ENCODE data around the gene ARPC1A. TPM values are rescaled to one million over a fixed set of nuclear protein-coding genes. Genes with fewer than 3 reads are reported as not detected.

The ARPC1A gene
- total RNA-seq, 2 experiments from 2014 or later, result 77.9 to 80.4 TPM

DNA sequence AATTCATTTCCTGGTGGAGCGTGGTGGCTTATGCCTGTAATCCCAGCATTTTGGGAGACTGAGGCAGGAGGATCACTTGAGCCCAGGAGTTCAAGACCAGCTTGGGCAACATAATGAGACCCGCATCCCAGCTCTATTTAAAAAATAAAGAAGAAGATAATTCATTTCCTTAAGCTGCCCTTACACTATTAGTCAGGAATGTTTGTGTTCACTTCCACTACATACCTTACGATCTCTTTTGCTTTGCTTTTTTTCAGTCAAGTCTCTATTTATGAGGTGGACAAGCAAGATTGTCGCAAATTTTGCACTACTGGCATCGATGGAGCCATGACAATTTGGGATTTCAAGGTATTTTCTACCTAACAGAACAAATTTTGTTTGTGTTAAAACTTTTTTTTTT is 37.6 kb downstream of the ARPC1A start:
- ChIA-PET CTCF (no interaction called here), POLR2A (interaction anchor here (1.1 kb wide), 1 partner anchor 10 kb away, joined by 4 read pairs; no protein-coding TSS in a partner anchor)

DNA sequence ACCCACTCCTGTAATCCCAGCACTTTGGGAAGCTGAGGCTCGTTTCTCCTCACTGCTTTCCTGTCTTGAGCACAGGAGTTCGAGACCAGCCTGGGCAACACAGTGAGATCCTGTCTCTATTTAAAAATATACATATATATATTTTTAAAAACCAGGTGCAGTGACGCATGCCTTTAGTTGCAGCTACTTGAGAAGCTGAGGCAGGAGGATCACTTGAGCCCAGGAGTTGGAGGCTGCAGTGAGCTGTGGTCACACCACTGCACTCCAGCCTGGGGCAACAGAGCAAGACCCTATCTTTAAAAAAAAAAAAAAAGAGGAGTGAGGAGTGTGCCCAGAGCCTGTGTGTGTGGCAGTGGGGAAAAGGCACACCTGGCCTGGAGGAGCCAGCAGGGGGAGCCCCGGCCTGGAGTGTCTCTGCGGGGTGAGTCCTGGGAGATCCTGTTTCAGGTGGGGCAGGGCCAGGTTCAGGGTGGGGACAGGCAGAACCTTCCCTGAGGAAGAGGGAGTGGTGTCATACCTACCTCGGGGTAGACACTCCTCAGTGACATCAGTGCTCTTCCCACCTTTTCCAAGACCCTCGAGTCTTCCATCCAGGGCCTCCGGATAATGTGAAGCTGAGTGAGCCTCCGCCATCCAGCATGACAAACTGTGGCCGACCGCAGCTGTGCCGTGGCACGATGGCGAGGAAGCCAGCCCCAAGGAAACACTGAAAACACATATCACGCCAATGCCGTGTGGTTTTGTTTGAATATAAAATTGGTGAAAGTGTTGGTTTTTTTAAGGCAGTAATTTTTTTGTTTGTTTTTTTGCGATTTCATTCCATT is 39.8 kb downstream of the ARPC1A start:
- ChIA-PET CTCF (interaction anchor here (0.7 to 1.2 kb wide), 4 partner anchors 9 to 453 kb away, joined by 3 to 5 read pairs (median 3); no protein-coding TSS in a partner anchor), POLR2A (no interaction called here)

DNA sequence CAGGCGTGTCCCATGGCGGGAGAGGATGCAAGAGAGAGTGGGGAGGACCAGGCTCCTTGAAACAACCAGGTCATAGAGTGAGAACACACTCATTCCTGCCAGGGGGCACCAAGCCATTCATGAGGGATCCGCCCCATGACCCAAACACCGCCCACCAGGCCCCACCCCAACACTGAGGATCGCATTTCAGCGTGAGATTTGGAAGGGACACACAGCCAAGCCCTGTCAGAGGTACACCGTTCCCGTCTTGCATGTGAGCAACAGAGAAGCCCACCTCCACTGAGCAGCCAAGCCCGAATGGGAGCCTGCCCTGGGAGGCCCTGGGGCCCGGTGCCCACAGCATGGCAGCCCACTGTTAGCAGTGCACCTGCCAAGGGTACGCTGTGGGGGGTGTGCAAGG is 40.9 kb downstream of the ARPC1A start:
- POLR2A ChIA-PET, result no interaction called here
- CTCF ChIA-PET, result interaction anchor here (1.2 kb wide), 1 partner anchor 10 kb away, joined by 3 read pairs; no protein-coding TSS in a partner anchor

DNA sequence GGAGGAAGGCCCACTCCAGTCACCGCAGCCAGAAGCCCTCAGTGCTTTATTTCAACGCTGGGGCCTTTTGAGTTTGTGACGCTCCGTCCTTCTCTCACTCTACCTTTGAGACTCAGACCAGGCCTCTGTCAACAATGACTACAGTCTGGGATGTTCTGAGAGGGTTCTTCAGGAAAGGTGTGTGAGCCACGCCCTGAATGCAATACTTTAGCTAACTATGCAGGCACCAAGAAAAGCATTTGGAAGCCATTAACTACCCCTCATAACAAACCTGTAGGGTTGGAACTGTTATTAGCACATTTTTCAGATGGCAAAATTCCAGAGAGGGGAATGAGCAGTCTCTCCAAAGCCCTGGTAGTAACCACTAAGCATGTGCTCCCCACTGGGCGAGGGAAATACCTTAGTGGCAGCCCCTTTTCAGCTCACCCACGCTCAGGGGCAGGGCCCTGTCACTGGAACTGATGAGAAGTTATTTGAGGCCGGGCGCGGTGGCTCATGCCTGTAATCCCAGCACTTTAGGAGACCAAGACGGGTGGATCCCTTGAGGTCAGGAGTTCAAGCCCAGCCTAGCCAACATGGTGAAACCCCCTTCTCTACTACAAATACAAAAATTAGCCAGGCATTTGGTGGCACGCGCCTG is 43.2 kb downstream of the ARPC1A start:
- ChIA-PET CTCF (interaction anchor here (0.7 kb wide), 1 partner anchor 41 kb away, joined by 3 read pairs; no protein-coding TSS in a partner anchor), POLR2A (interaction anchor here (0.6 to 1.6 kb wide), 3 partner anchors 8 to 18 kb away, joined by 4 to 9 read pairs (median 5); no protein-coding TSS in a partner anchor)

DNA sequence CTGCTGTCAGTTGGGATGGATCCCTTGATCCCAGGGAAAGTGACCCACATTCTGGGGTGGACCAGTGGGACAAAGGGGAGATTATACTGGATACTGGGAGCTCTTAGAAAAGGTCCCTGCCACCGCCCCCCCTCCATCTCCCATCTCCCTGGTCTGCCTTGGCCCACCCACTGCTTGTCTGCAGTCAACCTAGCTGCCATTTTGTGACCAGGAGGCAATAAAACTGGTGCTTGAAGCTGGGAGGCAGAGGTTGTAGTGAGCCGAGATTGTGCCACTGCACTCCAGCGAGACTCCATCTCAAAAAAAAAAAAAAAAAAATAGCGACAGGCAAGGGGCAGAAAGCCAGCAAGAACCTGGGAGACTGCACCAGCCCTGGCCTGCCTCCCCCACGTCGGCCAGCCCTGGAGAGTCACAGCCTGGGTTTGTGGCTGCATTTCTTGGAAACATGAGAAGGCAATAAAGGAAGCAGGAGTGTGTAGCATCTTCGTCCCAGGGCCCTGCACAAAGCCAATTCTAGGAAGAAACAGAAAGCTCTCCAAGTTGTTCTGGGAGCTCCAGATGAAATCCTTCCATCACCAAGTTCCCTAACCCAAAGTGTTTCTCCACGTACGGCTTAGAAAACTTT is 44.2 kb downstream of the ARPC1A start:
- ChIA-PET CTCF (no interaction called here), POLR2A (interaction anchor here (1.6 kb wide), 1 partner anchor 17 kb away, joined by 9 read pairs; no protein-coding TSS in a partner anchor)

DNA sequence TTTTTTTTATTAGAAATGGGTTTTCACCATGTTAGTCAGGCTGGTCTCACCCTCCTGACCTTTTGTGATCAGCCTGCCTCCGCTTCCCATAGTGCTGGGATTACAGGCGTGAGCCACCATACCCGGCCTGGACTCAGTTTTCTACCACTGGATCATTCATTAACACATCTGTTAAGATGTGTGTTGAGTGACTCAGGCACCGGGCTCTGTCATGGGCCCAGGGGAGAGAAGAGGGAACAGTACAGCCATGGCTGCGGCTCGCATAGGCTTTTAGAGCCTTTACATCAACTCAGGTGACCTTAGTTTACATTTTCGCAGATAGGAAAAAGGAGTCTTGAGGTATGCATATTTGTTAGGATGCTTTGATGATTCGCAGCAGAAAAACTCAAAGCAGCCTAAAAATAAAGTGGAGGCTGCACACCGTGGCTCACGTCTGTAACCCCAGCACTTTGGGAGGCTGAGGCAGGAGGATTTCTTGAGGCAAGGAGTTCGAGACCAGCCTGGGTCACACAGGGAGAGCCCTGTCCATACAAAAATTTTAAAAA is 45.8 kb downstream of the ARPC1A start:
- POLR2A ChIA-PET, result no interaction called here
- CTCF ChIA-PET, result interaction anchor here (0.7 kb wide), 2 partner anchors 18 to 152 kb away, joined by 3 read pairs; no protein-coding TSS in a partner anchor

DNA sequence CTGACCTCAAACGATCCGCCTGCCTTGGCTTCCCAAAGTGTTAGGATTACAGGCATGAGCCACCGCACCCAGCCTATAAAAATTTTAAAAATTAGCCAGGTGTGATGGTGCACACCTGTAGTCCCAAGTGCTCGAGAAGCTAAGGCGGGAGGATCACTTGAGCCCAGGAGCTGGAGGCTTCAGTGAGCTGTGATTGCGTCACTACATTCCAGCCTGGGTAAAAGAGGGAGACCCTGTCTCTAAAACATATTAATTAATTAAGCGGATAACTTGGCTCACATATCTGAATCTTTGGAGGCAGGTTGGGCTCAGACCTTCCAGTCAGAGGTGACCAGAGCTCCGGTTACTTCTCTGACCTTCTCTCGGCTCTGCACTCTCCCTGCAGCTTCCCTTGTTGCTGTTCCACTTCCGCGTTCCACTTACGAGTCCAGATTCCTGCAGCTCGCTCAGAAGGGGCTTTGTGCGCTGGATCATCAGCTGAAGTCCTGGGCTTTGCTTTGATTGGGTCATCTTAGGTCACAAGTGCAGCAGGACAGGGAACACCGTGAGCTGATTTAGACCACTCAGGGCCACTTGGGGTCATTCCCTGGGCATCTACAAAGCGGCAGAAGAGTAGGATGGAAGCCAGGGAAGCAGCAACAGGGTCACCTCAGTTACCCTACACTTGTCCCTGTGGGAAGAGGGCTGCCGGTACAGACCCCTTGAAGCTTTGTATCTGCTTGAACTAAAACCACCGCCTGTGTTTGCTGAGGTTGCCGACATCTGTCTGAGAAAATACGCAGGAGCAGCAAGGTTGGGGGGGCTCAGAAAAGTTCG is 46.8 kb downstream of the ARPC1A start:
- POLR2A ChIA-PET, result no interaction called here
- CTCF ChIA-PET, result no interaction called here

DNA sequence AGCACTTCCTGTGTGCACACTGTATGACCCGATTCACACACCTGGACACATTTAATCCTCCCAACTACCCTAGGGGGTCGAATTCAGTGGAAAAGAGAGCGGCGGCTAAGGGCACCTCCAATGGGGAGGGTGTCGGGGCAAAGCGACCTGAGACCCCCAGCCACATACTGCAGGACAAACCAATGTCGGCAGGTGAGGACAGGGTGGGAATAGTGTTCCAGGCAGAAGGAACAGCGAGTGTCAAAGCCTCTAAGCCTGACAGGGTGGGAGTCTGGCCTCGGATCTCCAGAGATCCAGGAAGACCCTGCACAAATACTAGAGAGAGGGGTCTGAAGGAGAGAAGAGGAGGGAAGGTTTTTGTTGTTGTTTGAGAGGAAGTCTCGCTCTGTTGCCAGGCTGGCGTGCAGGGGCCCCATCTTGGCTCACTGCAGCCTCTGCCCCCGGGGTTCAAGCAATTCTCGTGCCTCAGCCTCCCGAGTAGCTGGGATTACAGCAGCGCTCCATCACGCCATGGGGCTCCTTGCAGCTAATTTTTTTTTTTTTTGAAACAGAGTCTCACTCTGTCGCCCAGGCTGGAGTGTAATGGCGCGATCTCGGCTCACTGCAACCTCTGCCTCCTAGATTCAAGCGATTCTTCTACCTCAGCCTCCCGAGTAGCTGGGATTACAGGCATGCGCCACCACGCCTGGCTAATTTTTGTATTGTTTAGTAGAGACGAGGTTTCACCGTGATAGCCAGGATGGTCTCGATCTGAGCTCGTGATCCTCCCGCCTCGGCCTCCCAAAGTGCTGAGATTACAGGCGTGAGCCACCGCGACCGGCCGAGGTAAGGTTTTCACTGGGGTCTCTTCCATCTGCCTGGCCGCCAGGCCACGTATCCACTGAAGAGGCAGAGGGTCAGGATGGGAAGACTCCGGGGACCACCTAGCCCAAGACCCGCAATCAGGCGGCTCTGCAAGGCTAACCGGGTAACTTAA is 47.7 kb downstream of the ARPC1A start:
- CTCF ChIA-PET, result no interaction called here
- POLR2A ChIA-PET, result interaction anchor here (0.6 to 1.0 kb wide), 3 partner anchors 10 to 85 kb away, joined by 4 to 5 read pairs (median 4); partner anchors contain the start of genes BUD31 and PDAP1

DNA sequence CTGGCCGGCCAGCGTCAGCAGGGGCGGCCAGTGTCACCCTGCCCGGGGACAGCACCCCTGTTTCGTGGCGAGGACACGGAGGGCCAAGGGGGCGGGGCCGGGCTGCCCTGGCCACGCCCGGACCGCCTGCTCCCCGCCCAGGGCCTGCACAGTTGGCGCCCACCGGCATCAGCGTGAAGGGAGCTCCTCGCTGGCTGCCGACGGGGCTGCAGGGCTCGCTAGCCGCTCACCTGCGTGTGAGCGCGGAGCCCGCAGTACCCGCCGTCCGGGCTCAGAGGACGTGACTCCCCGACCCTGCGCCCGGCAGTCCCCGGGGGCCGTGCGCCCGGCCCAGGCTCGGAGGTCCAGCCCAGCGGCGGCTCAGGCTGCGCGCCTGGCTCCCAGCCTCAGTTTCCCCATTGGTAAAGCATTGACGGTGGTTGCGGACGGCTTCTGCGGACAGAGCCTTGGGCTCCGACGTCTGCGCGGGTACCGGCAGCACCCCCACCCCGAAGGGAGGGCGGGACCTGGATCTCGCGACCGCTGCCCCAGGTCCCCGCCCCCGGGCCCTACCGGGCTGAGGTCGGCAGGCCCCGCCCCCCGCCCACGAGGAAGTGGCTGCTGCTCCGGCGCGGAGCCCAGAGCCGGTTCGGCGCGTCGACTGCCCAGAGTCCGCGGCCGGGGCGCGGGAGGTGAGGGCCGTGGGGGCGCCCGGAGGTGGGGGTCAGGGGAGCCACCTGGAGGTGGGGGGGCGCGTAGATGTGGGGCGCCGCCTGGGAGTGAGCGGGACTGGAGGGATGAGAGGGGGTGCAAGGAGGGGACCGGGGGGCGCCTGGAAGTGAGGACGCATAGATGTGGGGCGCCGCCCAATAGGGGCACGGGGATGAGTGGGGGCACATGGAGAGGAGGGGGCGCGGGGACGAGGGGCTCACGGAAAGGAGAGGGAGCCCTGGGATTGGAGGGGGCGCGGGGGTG is 48.7 kb downstream of the ARPC1A start, which contains the start of gene ARPC1B:
ARPC1B (plus strand) TSS at position 620 of the 954 bp plus-strand sequence. CDS start 10,985 bp downstream, outside the sequence.
- POLR2A ChIA-PET, result interaction anchor here (1.0 kb wide), 2 partner anchors 12 to 34 kb away, joined by 4 read pairs; partner anchors contain the start of genes BUD31 and PDAP1
- CTCF ChIA-PET, result no interaction called here

DNA sequence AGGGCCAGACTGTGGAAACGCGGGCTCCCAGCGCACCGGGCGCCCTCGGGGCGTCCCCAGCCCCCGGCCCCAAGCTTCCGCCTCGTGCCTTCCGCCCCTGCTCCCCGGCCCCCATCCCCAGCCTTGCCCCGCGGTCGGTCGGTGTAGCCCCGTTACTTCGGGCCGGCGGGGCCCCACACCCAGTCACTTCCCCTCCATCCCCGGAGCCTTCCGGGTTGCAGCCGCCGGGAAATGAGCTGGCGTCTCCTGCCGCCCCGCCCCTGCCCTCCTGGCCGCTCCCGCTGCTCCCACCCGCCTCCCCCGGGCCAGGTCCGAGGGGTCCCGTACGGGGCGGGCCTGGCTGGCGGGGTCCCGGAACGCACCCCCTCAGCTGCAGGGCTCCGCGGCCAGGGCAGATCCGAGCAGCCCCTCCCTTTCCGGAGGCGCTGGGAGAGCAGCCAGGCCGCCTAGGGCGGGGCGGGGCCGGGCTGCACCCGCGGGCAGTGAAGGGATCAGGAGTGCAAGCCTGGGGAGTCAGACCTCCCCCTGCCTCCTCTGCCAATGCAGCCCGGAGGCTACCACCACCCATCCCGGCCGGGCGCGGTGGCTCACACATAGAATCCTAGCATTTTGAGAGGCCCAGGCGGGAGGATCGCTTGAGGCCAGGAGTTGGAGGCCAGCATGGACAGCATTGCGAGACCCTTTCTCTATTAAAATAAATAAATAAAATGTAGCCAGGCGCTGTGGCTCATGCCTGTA is 49.5 kb downstream of the ARPC1A start:
- ChIA-PET CTCF (interaction anchor here (0.9 kb wide), 1 partner anchor 17 kb away, joined by 3 read pairs; no protein-coding TSS in a partner anchor), POLR2A (interaction anchor here (2.0 to 2.4 kb wide), 2 partner anchors 10 to 34 kb away, joined by 7 to 9 read pairs; partner anchors contain the start of genes BUD31 and PDAP1)

DNA sequence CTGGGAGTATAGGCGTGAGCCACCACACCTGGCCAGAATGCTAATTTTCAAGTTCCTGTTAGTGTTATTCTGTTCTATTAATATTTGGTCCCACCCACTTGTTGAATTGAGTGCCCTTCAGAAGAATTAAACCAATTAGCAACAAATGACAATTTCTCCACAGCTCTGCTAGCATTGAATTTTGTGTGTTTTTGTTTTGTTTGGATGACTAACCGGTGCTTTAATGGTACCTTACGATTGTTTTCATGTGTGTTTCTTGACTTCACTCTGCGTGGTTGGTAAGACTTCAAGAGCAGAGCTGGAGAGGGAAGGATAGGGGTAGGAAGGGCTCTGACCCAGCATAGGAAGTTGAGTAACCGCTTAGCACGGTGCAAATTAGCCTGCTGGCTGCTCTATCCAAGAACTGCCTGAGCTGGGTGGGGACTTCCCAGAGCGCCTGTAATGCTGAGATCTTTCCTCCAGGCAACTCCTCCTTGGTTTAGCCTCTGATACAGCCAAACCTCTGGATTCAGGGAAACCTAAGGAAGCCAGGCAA is 53.4 kb downstream of the ARPC1A start:
- CTCF ChIA-PET, result interaction anchor here (0.8 kb wide), 1 partner anchor 15 kb away, joined by 3 read pairs; no protein-coding TSS in a partner anchor
- POLR2A ChIA-PET, result interaction anchor here (0.5 to 1.4 kb wide), 2 partner anchors 29 to 1064 kb away, joined by 7 read pairs; partner anchors contain the start of genes BUD31 and PDAP1

DNA sequence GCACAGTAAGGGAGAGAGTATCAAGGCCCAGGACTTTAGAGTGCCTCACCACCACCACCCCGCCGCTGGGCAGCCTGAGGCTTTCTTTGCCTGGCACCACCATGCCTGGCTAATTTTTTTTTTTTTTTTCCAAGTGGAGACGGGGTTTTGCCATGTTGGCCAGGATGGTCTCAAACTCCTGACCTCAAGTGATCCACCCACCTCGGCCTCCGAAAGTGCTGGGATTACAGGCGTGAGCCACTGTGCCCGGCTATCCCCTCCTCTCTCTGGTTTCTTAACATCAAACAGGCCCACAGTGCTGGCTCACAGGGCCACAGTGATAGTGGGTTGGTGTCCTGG is 54.0 kb downstream of the ARPC1A start:
- POLR2A ChIA-PET, result interaction anchor here (1.2 to 1.4 kb wide), 2 partner anchors 28 to 449 kb away, joined by 3 to 7 read pairs; partner anchors contain the start of genes BUD31 and PDAP1
- CTCF ChIA-PET, result interaction anchor here (0.8 kb wide), 1 partner anchor 15 kb away, joined by 3 read pairs; no protein-coding TSS in a partner anchor

DNA sequence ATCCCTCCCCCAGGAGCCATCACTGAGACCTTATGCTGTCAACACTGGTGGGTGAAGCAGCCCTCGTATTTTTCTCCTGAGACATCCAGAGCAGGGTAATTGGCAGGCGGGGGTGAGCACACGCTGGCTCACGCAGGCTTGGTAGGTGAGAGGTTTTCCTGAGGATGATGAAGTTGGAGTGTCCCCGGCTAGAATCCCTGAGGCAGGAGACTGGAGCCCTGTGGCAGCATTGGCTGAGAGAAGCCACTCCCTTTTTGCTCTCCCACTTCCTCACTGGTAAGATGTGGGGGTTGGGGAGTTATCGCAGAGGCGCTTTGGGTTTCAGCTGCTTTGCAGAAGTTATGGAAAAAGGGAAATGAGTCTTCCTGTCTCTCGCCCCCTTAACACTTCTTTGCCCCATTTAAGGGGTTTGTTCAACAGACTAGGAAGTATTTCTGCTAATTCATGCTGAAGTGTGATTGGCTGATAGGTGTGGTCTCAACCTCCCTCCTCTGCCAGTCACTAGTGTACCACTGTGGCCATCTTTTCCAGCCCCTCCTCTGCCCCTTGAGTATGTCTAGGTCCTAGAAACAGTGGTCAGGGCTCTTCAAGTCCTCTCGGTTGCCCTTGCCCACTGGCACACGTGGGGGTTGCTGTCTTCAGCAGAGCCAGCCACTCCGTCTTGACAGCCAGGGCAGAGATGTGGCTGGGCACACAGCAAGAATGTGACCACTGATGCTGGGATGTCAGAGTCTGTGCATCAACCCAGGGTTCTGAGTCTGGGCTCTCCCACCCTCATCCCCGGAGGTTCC is 54.5 kb downstream of the ARPC1A start:
- ChIA-PET CTCF (interaction anchor here (1.3 kb wide), 1 partner anchor 12 kb away, joined by 6 read pairs; no protein-coding TSS in a partner anchor), POLR2A (interaction anchor here (1.2 to 1.4 kb wide), 4 partner anchors 28 to 450 kb away, joined by 3 to 7 read pairs (median 4); partner anchors contain the start of genes BUD31, CPSF4, PDAP1 and PTCD1)

Measured in activated CD8-positive, alpha-beta memory T cell treated with anti-CD3 and anti-CD28 coated beads for 36 hours (primary cell).